Body of pancreas (tissue), 4 donors: ENCODE results near the gene GNGT2.

ENCODE experiments used
- POLR2A ChIP-seq, 3 donors: fragments of 450-650 bp; IDR thresholded peaks; one replicate each; pipeline ENCODE4 v1.6.1; 2016; ENCODE audit warnings: antibody characterized with exemption in 3 of 3, mild to moderate bottlenecking in 2 of 3
- TF ChIP-seq, protein P1 (sequence below), 7 experiments: fragments of 450-650 bp in 4 of 7; fragments of 200-600 bp in 3 of 7; sonication (generic) in 3 of 7; IDR thresholded peaks; one replicate each; pipeline ENCODE4 v1.5.1; 2016 to 2019; ENCODE audit warnings: antibody characterized with exemption in 7 of 7

DNA sequence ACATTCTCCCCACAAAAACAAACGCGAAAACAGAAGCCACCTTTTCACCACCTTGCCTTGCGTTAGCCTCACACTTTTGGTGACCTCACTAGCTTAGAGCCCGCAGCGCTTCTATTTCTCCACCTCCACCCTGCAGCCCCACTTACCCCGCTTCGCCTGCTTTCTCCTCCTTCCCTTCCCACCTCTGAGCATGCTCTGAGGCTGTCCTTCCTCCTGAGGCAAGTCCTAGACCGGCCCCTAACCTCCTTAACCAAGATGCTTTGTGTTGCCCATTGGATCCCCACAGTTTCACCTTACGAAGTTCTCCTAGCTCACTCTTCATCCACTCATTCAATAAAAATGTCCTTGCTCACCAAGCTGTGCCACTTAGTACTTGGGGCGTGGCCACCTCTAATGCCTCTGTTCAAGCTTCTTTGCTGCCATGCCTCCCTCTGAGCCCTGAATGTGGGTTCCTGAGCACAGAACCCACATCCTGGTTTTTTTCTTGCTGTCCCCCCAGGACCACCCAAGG is 1.3 kb downstream of the GNGT2 start:
- TF ChIP-seq, protein P1, sequence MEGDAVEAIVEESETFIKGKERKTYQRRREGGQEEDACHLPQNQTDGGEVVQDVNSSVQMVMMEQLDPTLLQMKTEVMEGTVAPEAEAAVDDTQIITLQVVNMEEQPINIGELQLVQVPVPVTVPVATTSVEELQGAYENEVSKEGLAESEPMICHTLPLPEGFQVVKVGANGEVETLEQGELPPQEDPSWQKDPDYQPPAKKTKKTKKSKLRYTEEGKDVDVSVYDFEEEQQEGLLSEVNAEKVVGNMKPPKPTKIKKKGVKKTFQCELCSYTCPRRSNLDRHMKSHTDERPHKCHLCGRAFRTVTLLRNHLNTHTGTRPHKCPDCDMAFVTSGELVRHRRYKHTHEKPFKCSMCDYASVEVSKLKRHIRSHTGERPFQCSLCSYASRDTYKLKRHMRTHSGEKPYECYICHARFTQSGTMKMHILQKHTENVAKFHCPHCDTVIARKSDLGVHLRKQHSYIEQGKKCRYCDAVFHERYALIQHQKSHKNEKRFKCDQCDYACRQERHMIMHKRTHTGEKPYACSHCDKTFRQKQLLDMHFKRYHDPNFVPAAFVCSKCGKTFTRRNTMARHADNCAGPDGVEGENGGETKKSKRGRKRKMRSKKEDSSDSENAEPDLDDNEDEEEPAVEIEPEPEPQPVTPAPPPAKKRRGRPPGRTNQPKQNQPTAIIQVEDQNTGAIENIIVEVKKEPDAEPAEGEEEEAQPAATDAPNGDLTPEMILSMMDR (IDR thresholded peaks at IDR 0.05): no peak
- TF ChIP-seq POLR2A (IDR thresholded peaks at IDR 0.05): no peak
